Fibroblast of pulmonary artery (primary cell): ENCODE measurements around the gene POC5.
A peak's percentile ranks its signal among the peaks of the same experiment; 100 is the strongest.

Experiments used
- DNase-seq: peaks from one replicate; pipeline ENCODE4 v3.0.0-alpha.2; 2010; ENCODE audit warnings: low read depth
- H3K4me3 ChIP-seq: replicated peaks from 2 replicates; pipeline ENCODE4 v1.5.1; 2011; ENCODE audit warnings: low read depth, mild to moderate bottlenecking, control low read depth, low read length, moderate library complexity
- TF ChIP-seq, protein P1 (sequence below): IDR thresholded peaks from 2 replicates; pipeline ENCODE4 v1.5.1; 2011; ENCODE audit warnings: mild to moderate bottlenecking, control low read depth, low read length, inconsistent platforms; ENCODE audit errors: missing control alignments

POC5 gene, protein sequence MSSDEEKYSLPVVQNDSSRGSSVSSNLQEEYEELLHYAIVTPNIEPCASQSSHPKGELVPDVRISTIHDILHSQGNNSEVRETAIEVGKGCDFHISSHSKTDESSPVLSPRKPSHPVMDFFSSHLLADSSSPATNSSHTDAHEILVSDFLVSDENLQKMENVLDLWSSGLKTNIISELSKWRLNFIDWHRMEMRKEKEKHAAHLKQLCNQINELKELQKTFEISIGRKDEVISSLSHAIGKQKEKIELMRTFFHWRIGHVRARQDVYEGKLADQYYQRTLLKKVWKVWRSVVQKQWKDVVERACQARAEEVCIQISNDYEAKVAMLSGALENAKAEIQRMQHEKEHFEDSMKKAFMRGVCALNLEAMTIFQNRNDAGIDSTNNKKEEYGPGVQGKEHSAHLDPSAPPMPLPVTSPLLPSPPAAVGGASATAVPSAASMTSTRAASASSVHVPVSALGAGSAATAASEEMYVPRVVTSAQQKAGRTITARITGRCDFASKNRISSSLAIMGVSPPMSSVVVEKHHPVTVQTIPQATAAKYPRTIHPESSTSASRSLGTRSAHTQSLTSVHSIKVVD

DNA sequence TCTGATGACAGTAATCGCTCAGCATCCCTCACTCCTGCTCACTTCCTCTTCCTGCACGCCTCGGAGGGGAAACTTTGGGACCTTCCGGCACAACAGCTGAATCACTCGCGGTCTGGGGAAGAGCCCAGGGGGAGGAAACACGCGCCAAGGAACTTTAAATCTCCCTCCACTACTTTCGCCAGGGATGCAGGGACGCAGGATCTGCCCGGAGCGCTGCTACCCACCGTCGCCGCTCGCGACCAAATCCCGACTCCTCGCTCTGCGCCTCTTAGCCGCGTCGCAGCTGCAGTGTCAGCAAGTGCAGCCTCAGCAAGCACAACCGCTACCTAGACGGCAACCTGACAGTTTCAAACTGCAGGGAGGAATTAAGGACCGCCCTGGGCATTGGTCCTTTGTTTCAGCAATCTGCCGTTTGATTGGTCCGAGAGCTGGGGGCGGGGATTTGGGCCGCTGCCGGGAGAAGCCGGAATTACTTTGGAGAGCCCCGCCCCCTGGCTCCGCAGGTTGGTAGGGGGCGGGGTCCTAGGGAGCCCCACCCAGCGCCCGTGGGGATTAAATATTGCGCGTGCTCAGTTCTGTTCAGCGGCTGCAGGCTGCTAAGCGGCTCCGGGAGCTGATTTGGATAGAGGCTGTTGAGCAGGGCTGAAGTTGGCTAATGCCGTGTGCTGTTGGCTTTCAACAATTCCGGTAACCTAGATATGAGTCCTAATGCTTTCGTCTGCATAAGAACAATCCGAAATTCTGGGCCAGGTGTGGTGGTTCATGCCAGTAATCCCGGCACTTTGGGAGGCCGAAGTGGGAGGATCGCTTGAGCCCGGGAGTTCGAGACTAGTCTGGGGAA is at the start of gene POC5:
POC5 (minus strand) TSS at position 356 of the 841 bp plus-strand sequence. CDS start 4,500 bp downstream, outside the sequence.
- H3K4me3 ChIP-seq: peak within 1 kb of the TSS; percentile 98
- peak; percentile 97 for DNase-seq
- TF ChIP-seq, protein P1, sequence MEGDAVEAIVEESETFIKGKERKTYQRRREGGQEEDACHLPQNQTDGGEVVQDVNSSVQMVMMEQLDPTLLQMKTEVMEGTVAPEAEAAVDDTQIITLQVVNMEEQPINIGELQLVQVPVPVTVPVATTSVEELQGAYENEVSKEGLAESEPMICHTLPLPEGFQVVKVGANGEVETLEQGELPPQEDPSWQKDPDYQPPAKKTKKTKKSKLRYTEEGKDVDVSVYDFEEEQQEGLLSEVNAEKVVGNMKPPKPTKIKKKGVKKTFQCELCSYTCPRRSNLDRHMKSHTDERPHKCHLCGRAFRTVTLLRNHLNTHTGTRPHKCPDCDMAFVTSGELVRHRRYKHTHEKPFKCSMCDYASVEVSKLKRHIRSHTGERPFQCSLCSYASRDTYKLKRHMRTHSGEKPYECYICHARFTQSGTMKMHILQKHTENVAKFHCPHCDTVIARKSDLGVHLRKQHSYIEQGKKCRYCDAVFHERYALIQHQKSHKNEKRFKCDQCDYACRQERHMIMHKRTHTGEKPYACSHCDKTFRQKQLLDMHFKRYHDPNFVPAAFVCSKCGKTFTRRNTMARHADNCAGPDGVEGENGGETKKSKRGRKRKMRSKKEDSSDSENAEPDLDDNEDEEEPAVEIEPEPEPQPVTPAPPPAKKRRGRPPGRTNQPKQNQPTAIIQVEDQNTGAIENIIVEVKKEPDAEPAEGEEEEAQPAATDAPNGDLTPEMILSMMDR: no peak

DNA sequence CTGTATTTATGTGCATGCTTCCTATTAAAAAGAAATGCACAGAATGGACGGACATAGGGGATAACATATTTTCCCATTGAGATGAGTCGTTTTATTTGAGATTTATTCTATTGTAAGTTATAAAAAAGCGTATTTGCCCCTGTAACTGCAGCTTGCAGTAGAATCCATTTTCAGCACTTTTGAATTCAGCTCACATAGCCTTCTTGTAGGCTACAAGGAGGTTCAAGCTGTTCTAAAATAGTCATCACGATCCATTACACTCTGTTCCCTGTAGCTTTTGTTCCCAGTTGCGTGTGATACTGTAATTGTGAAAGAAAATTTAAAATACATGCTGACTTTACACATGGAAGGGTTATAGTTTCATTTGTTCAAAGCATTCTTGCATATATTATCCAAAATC is 40.9 kb upstream of the POC5 start:
- TF ChIP-seq, protein P1: no peak
- no peak for DNase-seq
- no peak overlapping the region for H3K4me3 ChIP-seq

DNA sequence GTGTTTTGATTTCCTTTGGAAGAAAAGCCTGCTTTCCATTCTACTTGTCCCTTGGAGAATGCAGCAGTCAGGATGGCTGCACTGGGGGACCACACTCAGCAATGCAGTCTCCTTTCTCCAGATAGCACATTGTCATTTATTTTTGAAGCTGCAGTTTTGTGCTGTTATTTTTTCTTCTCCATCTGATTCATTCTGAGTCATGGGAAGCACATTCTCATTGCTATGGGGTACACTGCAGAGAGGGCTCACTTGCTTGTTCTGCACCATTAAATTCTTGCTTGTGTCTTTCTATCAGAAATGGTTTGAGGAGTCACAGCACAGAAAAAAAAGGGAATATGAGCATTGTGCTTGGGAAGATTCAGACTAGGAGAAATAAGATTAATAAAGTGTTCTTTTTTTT is 39.7 kb upstream of the POC5 start:
- H3K4me3 ChIP-seq: no peak overlapping the region
- peak; percentile 0 for DNase-seq
- TF ChIP-seq, protein P1: no peak

DNA sequence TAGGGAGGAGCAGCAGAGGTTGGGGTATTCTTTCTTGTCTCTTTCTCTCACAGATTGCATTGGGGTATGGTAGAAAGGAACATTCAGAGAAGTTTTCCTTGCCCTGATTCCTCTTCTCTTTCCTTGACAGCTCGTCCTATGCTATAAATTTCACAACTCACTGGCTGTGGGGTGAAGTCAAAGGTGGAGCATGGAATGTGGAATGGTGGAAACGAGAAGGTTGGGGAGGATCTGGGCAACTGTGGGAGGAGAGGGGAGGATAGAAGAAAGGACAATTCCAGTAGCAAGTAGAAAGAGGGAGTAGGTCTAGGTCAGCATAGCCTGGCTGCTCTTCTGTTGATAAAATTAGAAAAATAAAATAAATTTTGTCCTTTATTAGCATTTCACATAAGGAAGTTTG is 39.0 kb upstream of the POC5 start:
- peak; percentile 3 for DNase-seq
- H3K4me3 ChIP-seq: no peak overlapping the region
- TF ChIP-seq, protein P1: no peak

DNA sequence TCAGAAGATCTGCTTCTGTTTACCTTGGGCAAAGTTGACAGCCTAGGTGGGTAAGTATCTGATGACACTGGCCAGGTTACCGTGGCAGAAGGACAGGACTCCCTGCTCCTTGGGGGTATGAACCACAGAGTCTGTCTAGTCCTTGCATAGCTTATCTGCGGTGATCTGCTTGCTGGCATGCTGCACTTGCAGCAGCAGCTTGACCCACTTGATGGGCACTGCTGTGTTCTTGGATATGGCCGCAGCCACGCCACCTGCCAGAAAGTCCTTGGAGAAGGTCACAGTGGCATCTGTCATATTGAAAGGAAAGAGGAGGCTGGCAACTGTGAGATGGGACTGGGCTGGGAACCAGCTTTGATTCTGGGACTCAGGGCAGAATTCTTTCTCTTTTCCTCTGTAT is 35.9 kb upstream of the POC5 start:
- DNase-seq: no peak
- TF ChIP-seq, protein P1: no peak
- H3K4me3 ChIP-seq: no peak overlapping the region

DNA sequence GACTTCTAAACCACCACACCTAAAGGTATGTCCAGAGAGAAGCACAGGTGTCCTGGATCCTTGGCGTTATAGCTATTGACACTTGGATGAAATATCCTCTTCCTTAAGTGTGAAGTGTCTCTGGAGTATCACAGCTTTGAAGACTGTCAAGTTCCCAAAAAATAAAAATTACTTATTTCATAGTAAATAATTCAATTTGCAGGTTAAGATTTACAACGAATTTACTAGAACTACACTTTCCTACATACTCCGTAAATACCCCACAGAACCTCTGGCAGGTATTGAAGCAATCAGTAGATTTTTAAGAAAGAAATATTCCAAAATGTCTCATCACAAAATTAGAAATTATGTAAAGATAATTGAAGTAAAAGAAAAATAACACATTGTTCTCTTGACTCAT is 27.1 kb upstream of the POC5 start:
- H3K4me3 ChIP-seq: no peak overlapping the region
- TF ChIP-seq, protein P1: no peak
- no peak for DNase-seq
